Dendritic cell treated with granulocyte-macrophage colony-stimulating factor and Interleukin-4, amounts not matched to agents 40 ng/mL and 50 ng/mL, for 4 days (primary cell): ENCODE results near the gene KIF17.
A peak's percentile ranks its signal among the peaks of the same experiment; 100 is the strongest.

Experiments used
- H3K27ac Mint-ChIP-seq: one replicate; pipeline ENCODE4 v1.8.0; 2022; ENCODE audit warnings: mild to moderate bottlenecking, mixed read lengths
- H3K27me3 Mint-ChIP-seq: one replicate; pipeline ENCODE4 v1.8.0; 2022; ENCODE audit warnings: mild to moderate bottlenecking, mixed read lengths
- H3K36me3 Mint-ChIP-seq: one replicate; pipeline ENCODE4 v1.8.0; 2022; ENCODE audit warnings: low read depth, mixed read lengths
- H3K4me1 Mint-ChIP-seq: one replicate; pipeline ENCODE4 v1.8.0; 2022; ENCODE audit warnings: low read depth, mixed read lengths
- H3K4me3 Mint-ChIP-seq: one replicate; pipeline ENCODE4 v1.8.0; 2022; ENCODE audit warnings: mild to moderate bottlenecking, moderate library complexity, mixed read lengths
- H3K9me3 Mint-ChIP-seq: one replicate; pipeline ENCODE4 v1.8.0; 2022; ENCODE audit warnings: mixed read lengths
- intact Hi-C: fragments of 100-400 bp; cut with micrococcal nuclease; formaldehyde crosslinking; loops from one replicate; pipeline ENCODE4 v1.15.0; 2022

Gene KIF17

GRCh38 chr1:20731057-20731991, 13.5 kb upstream of the KIF17 start:
- H3K4me1 Mint-ChIP-seq, result peaks cover 26% of the 10 kb centered on the region
- no peaks in the 10 kb centered on the region for H3K9me3 Mint-ChIP-seq
- H3K36me3 Mint-ChIP-seq, result peaks cover 13% of the 10 kb centered on the region
- peak overlapping the region; percentile 87 for H3K4me3 Mint-ChIP-seq
- H3K27me3 Mint-ChIP-seq, result peaks cover 60% of the 10 kb centered on the region
- no peak overlapping the region for H3K27ac Mint-ChIP-seq
- intact Hi-C loops, result no loop called here

DNA sequence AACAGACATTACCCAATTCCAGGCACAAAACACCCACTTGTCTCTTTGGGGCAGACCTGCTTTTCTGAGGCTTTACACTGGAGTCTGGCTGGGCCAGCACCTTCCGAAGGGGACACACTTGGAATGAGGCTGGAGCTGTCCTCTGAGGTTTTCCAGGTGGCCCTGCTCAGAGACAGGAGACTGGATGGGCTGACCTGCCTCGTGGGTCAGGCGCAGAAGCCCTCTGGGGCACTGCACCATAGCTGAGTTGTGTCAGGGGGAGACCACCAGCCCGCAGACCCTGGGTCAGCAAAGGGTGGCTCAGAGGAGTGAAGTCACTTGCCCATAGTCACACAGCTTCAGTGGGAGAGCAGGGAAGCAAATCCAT, 12.9 kb upstream of the KIF17 start:
- Mint-ChIP-seq H3K27ac (no peak overlapping the region), H3K4me3 (no peak overlapping the region), H3K9me3 (no peaks in the 10 kb centered on the region), H3K36me3 (peaks cover 7% of the 10 kb centered on the region), H3K27me3 (peaks cover 60% of the 10 kb centered on the region), H3K4me1 (peaks cover 26% of the 10 kb centered on the region)
- intact Hi-C loops, result no loop called here

GRCh38 chr1:20729990-20730689, 12.3 kb upstream of the KIF17 start:
- H3K27ac Mint-ChIP-seq, result no peak overlapping the region
- H3K27me3 Mint-ChIP-seq, result peaks cover 60% of the 10 kb centered on the region
- intact Hi-C loops, result no loop called here
- H3K4me1 Mint-ChIP-seq, result peaks cover 26% of the 10 kb centered on the region
- H3K36me3 Mint-ChIP-seq, result peaks cover 6% of the 10 kb centered on the region
- H3K4me3 Mint-ChIP-seq, result no peak overlapping the region
- no peaks in the 10 kb centered on the region for H3K9me3 Mint-ChIP-seq

DNA sequence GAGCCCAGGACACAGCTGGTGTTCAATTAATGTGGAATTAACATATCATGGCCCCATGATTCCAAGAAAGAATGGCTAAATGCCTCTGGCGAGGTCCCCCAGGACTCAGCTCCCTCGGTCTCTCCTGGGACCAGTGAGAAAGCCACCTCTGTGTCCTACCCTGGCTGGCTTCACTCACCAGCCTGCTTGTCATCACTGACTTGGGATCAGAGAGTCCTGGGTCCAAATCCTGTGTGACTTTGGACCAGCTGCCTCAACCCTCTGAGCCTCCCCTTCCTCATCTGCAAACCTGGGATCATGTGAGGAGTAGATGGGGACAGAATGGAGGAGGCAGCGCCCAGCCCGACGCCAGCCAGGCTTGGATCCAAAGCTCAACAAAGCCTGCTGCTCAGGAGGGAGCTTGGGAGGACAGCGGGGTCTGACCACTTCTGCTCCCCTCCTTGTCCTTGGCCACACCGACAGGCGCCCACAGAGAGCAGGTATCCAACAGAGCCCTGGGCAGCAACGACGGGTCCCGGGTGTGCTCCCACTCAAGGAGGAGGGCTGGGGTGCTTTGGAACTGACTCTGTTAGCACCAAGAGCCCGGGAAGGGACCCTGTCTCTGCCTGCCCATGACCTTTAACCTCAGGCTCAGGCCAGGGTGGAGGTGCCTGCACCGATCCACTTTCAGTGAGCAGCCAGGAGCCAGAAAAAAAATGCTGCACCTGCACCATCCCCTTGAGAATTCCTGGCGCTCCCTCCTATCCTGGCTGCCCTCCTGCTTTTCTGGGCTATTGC, 11.5 kb upstream of the KIF17 start:
- peaks cover 26% of the 10 kb centered on the region for H3K4me1 Mint-ChIP-seq
- H3K27ac Mint-ChIP-seq, result no peak overlapping the region
- peaks cover 6% of the 10 kb centered on the region for H3K36me3 Mint-ChIP-seq
- H3K27me3 Mint-ChIP-seq, result peaks cover 62% of the 10 kb centered on the region
- intact Hi-C loops, result no loop called here
- no peaks in the 10 kb centered on the region for H3K9me3 Mint-ChIP-seq
- H3K4me3 Mint-ChIP-seq, result no peak overlapping the region

- peaks cover 6% of the 10 kb centered on the region for H3K36me3 Mint-ChIP-seq
- peaks cover 58% of the 10 kb centered on the region for H3K27me3 Mint-ChIP-seq
- no peaks in the 10 kb centered on the region for H3K9me3 Mint-ChIP-seq
- no peak overlapping the region for H3K4me3 Mint-ChIP-seq
- intact Hi-C loops, result no loop called here
- H3K27ac Mint-ChIP-seq, result no peak overlapping the region
- peaks cover 26% of the 10 kb centered on the region for H3K4me1 Mint-ChIP-seq
Observed at GRCh38 chr1:20728371-20729154, 10.8 kb upstream of the KIF17 start.

- intact Hi-C loops, result no loop called here
- H3K9me3 Mint-ChIP-seq, result no peaks in the 10 kb centered on the region
- H3K27me3 Mint-ChIP-seq, result peaks cover 52% of the 10 kb centered on the region
- H3K4me1 Mint-ChIP-seq, result peaks cover 19% of the 10 kb centered on the region
- H3K4me3 Mint-ChIP-seq, result no peak overlapping the region
- no peak overlapping the region for H3K27ac Mint-ChIP-seq
- H3K36me3 Mint-ChIP-seq, result peaks cover 6% of the 10 kb centered on the region
Observed at GRCh38 chr1:20727746-20728316, 10.0 kb upstream of the KIF17 start.

- H3K4me3 Mint-ChIP-seq, result no peak overlapping the region
- intact Hi-C loops, result no loop called here
- H3K27ac Mint-ChIP-seq, result no peak overlapping the region
- no peaks in the 10 kb centered on the region for H3K9me3 Mint-ChIP-seq
- peaks cover 47% of the 10 kb centered on the region for H3K27me3 Mint-ChIP-seq
- H3K4me1 Mint-ChIP-seq, result peaks cover 12% of the 10 kb centered on the region
- H3K36me3 Mint-ChIP-seq, result peaks cover 1% of the 10 kb centered on the region
Observed at GRCh38 chr1:20726932-20727745, 9.3 kb upstream of the KIF17 start.

DNA sequence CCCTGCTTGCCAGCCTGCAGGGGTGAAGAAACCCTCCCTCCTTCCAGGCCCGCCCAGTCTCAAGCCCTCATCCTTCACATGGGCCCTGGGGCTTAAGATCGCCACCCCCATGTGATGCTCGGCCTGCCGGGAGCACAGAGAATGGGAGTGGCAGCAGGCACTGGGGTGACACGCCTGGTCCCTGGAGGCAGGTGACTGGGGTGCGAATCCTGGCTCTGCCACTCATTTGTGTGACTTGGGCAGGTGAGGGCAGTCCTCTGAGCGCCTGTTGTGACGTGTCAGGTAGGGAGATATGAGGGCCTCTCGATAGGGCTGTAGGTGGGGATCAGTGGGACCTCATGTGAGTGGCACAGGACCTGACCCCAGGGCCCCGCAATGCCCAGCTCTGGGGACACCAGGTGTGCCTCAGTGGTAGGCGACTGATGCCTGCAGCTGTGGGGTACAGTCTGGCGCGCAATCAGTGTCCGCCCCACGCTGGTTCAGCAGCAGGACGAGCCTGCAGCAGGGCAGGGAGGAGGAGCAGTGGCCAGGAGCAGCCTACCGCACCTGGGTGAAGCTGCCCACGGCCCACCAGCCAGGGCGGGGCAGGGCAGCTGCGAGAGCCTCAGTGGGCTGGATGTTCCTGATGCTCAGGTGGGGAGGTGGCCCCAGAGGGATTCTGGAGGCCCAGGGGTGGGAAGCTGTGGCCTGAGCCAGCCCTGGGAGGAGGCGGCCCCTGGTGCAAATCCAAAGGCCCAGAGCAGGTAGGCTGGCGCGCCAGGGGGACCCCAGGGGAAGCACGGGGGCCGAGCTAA, 8.5 kb upstream of the KIF17 start:
- peaks cover 8% of the 10 kb centered on the region for H3K4me1 Mint-ChIP-seq
- H3K9me3 Mint-ChIP-seq, result no peaks in the 10 kb centered on the region
- intact Hi-C loops, result no loop called here
- no peak overlapping the region for H3K4me3 Mint-ChIP-seq
- no peaks in the 10 kb centered on the region for H3K36me3 Mint-ChIP-seq
- no peak overlapping the region for H3K27ac Mint-ChIP-seq
- peaks cover 41% of the 10 kb centered on the region for H3K27me3 Mint-ChIP-seq

GRCh38 chr1:20725189-20726117, 7.6 kb upstream of the KIF17 start:
- peaks cover 6% of the 10 kb centered on the region for H3K4me1 Mint-ChIP-seq
- no peak overlapping the region for H3K27ac Mint-ChIP-seq
- H3K4me3 Mint-ChIP-seq, result no peak overlapping the region
- intact Hi-C loops, result no loop called here
- peaks cover 36% of the 10 kb centered on the region for H3K27me3 Mint-ChIP-seq
- H3K9me3 Mint-ChIP-seq, result no peaks in the 10 kb centered on the region
- H3K36me3 Mint-ChIP-seq, result no peaks in the 10 kb centered on the region

GRCh38 chr1:20724364-20725188, 6.8 kb upstream of the KIF17 start:
- H3K9me3 Mint-ChIP-seq, result no peaks in the 10 kb centered on the region
- H3K27me3 Mint-ChIP-seq, result peaks cover 36% of the 10 kb centered on the region
- H3K27ac Mint-ChIP-seq, result no peak overlapping the region
- H3K4me3 Mint-ChIP-seq, result no peak overlapping the region
- H3K4me1 Mint-ChIP-seq, result no peaks in the 10 kb centered on the region
- no peaks in the 10 kb centered on the region for H3K36me3 Mint-ChIP-seq
- intact Hi-C loops, result no loop called here
